Activated T-cell treated with anti-CD3 and anti-CD28 coated beads, Interleukin-2, amount 50 U/mL, for 72 hours (primary cell): Measurements from ENCODE around the gene GALNS. TPM values are rescaled to one million over a fixed set of nuclear protein-coding genes. Genes with fewer than 3 reads are reported as not detected.

Experiments used
- ATAC-seq, 2 donors: fragments of 150-1000 bp; cut with Tn5 transposase; replicated peaks in 1 of 2; 2 replicates each; pipeline ENCODE4 v1.10.0; 2021; ENCODE audit warnings: moderate library complexity in 2 of 2, mild to moderate bottlenecking in 1 of 2
- DNase-seq, 2 donors: peaks; one replicate each; pipeline ENCODE4 v3.0.0; 2021 to 2022; ENCODE audit warnings: mixed read lengths in 1 of 2
- H3K27ac Mint-ChIP-seq: one replicate; pipeline ENCODE4 v1.8.0; 2022; ENCODE audit warnings: mild to moderate bottlenecking, moderate library complexity, mixed read lengths
- H3K27me3 Mint-ChIP-seq: one replicate; pipeline ENCODE4 v1.8.0; 2022; ENCODE audit warnings: low read depth, mixed read lengths
- H3K36me3 Mint-ChIP-seq, 2 donors: one replicate each; pipeline ENCODE4 v1.8.0; 2022; ENCODE audit warnings: mixed read lengths in 2 of 2, mild to moderate bottlenecking in 1 of 2; ENCODE audit not compliant: insufficient read depth in 2 of 2
- H3K4me1 Mint-ChIP-seq: one replicate; pipeline ENCODE4 v1.8.0; 2022; ENCODE audit warnings: low read depth, mixed read lengths
- H3K4me3 Mint-ChIP-seq, 2 donors: one replicate each; pipeline ENCODE4 v1.8.0; 2022; ENCODE audit warnings: mild to moderate bottlenecking in 2 of 2, mixed read lengths in 2 of 2, moderate library complexity in 2 of 2
- H3K9me3 Mint-ChIP-seq, 2 donors: one replicate each; pipeline ENCODE4 v1.8.0; 2022; ENCODE audit warnings: mixed read lengths in 2 of 2
- total RNA-seq, 2 donors: library from RNA; stranded (reverse); gene quantifications; one replicate each; pipeline ENCODE4 v1.2.3, GENCODE V29; 2022

GALNS gene
- total RNA-seq, 2 donors from 2014 or later, result 26.1 to 31.7 TPM

- H3K9me3 Mint-ChIP-seq, result no peaks in the 10 kb centered on the region
Measured at GRCh38 chr16:88840600-88841215, 16.0 kb downstream of the GALNS start.

GRCh38 chr16:88839745-88840599 lies 16.8 kb downstream of the GALNS start:
- H3K36me3 Mint-ChIP-seq, result no peaks in the 10 kb centered on the region
- H3K27ac Mint-ChIP-seq, result no peak overlapping the region
- H3K4me3 Mint-ChIP-seq, result no peak overlapping the region
- H3K9me3 Mint-ChIP-seq, result no peaks in the 10 kb centered on the region
- no peaks in the 10 kb centered on the region for H3K27me3 Mint-ChIP-seq
- no peaks in the 10 kb centered on the region for H3K4me1 Mint-ChIP-seq
- ATAC-seq (no peak), DNase-seq (no peak)

More at GRCh38 chr16:88840600-88841215, 16.0 kb downstream of the GALNS start:
- Mint-ChIP-seq H3K4me3 (no peak overlapping the region), H3K4me1 (no peaks in the 10 kb centered on the region), H3K27me3 (no peaks in the 10 kb centered on the region), H3K27ac (no peak overlapping the region), H3K36me3 (no peaks in the 10 kb centered on the region)
- ATAC-seq (no peak), DNase-seq (no peak)

- Mint-ChIP-seq H3K27ac (no peak overlapping the region), H3K27me3 (no peaks in the 10 kb centered on the region), H3K36me3 (no peaks in the 10 kb centered on the region), H3K4me3 (no peak overlapping the region), H3K4me1 (no peaks in the 10 kb centered on the region), H3K9me3 (no peaks in the 10 kb centered on the region)
- ATAC-seq, result no peak
- no peak for DNase-seq
Measured at GRCh38 chr16:88839026-88839529, 17.7 kb downstream of the GALNS start.

GRCh38 chr16:88838566-88838965 lies 18.2 kb downstream of the GALNS start:
- no peaks in the 10 kb centered on the region for H3K27me3 Mint-ChIP-seq
- ATAC-seq (no peak), DNase-seq (no peak)
- no peaks in the 10 kb centered on the region for H3K9me3 Mint-ChIP-seq
- no peaks in the 10 kb centered on the region for H3K4me1 Mint-ChIP-seq
- no peaks in the 10 kb centered on the region for H3K36me3 Mint-ChIP-seq
- no peak overlapping the region for H3K27ac Mint-ChIP-seq
- H3K4me3 Mint-ChIP-seq, result no peak overlapping the region

- Mint-ChIP-seq H3K36me3 (no peaks in the 10 kb centered on the region), H3K27ac (no peak overlapping the region), H3K9me3 (no peaks in the 10 kb centered on the region), H3K27me3 (no peaks in the 10 kb centered on the region), H3K4me3 (no peak overlapping the region), H3K4me1 (no peaks in the 10 kb centered on the region)
- DNase-seq (no peak), ATAC-seq (no peak)
Measured at GRCh38 chr16:88837806-88838205, 18.9 kb downstream of the GALNS start.

GRCh38 chr16:88836791-88837190 lies 20.0 kb downstream of the GALNS start:
- Mint-ChIP-seq H3K27ac (no peak overlapping the region), H3K4me1 (no peaks in the 10 kb centered on the region), H3K36me3 (no peaks in the 10 kb centered on the region), H3K4me3 (no peak overlapping the region), H3K27me3 (no peaks in the 10 kb centered on the region), H3K9me3 (no peaks in the 10 kb centered on the region)
- ATAC-seq (no peak), DNase-seq (no peak)

GRCh38 chr16:88835818-88836217 lies 20.9 kb downstream of the GALNS start:
- ATAC-seq (no peak), DNase-seq (no peak)
- H3K27me3 Mint-ChIP-seq, result no peaks in the 10 kb centered on the region
- H3K36me3 Mint-ChIP-seq, result no peaks in the 10 kb centered on the region
- no peaks in the 10 kb centered on the region for H3K4me1 Mint-ChIP-seq
- H3K9me3 Mint-ChIP-seq, result no peaks in the 10 kb centered on the region
- H3K27ac Mint-ChIP-seq, result no peak overlapping the region
- H3K4me3 Mint-ChIP-seq, result no peak overlapping the region

- Mint-ChIP-seq H3K9me3 (no peaks in the 10 kb centered on the region), H3K4me3 (no peak overlapping the region), H3K36me3 (no peaks in the 10 kb centered on the region), H3K4me1 (no peaks in the 10 kb centered on the region), H3K27me3 (no peaks in the 10 kb centered on the region), H3K27ac (no peak overlapping the region)
- no peak for DNase-seq
- ATAC-seq, result no peak
Measured at GRCh38 chr16:88835383-88835782, 21.4 kb downstream of the GALNS start.

- Mint-ChIP-seq H3K4me3 (no peak overlapping the region), H3K27me3 (no peaks in the 10 kb centered on the region)
- no peak for DNase-seq
Measured at GRCh38 chr16:88834670-88835069, 22.1 kb downstream of the GALNS start.

GRCh38 chr16:88833086-88833485 lies 23.7 kb downstream of the GALNS start:
- Mint-ChIP-seq H3K27ac (no peak overlapping the region), H3K36me3 (no peaks in the 10 kb centered on the region), H3K9me3 (no peaks in the 10 kb centered on the region), H3K27me3 (no peaks in the 10 kb centered on the region), H3K4me1 (no peaks in the 10 kb centered on the region), H3K4me3 (no peak overlapping the region)
- DNase-seq (no peak), ATAC-seq (no peak)

More at GRCh38 chr16:88834670-88835069, 22.1 kb downstream of the GALNS start:
- no peak for ATAC-seq
- H3K27ac Mint-ChIP-seq, result no peak overlapping the region
- no peaks in the 10 kb centered on the region for H3K4me1 Mint-ChIP-seq
- no peaks in the 10 kb centered on the region for H3K9me3 Mint-ChIP-seq
- no peaks in the 10 kb centered on the region for H3K36me3 Mint-ChIP-seq

- H3K36me3 Mint-ChIP-seq, result no peaks in the 10 kb centered on the region
- H3K9me3 Mint-ChIP-seq, result no peaks in the 10 kb centered on the region
- H3K4me1 Mint-ChIP-seq, result no peaks in the 10 kb centered on the region
- H3K4me3 Mint-ChIP-seq, result no peak overlapping the region
- no peak for DNase-seq
- no peak overlapping the region for H3K27ac Mint-ChIP-seq
- ATAC-seq, result no peak
- no peaks in the 10 kb centered on the region for H3K27me3 Mint-ChIP-seq
Measured at GRCh38 chr16:88831838-88832237, 24.9 kb downstream of the GALNS start.

GRCh38 chr16:88830783-88831182 lies 26.0 kb downstream of the GALNS start:
- no peak for DNase-seq
- H3K27me3 Mint-ChIP-seq, result no peaks in the 10 kb centered on the region
- no peak overlapping the region for H3K27ac Mint-ChIP-seq
- no peaks in the 10 kb centered on the region for H3K9me3 Mint-ChIP-seq
- no peaks in the 10 kb centered on the region for H3K4me1 Mint-ChIP-seq
- no peak for ATAC-seq
- H3K36me3 Mint-ChIP-seq, result no peaks in the 10 kb centered on the region
- H3K4me3 Mint-ChIP-seq, result no peak overlapping the region

- Mint-ChIP-seq H3K9me3 (no peaks in the 10 kb centered on the region), H3K27me3 (no peaks in the 10 kb centered on the region), H3K27ac (no peak overlapping the region), H3K4me3 (no peak overlapping the region), H3K4me1 (no peaks in the 10 kb centered on the region), H3K36me3 (no peaks in the 10 kb centered on the region)
- DNase-seq (no peak), ATAC-seq (no peak)
Measured at GRCh38 chr16:88830258-88830657, 26.5 kb downstream of the GALNS start.
